ENCODE results near the gene RAI1.

Gene RAI1

GRCh38 chr17:17837966-17838962 lies 157.0 kb downstream of the RAI1 start:
- in situ Hi-C loops (cut with HindIII; ENCODE audit: low sequenced_read_pairs): loop anchor here (10.0 kb wide), 1 partner anchor 103 kb away; no protein-coding TSS in a partner anchor

- in situ Hi-C loops (cut with HindIII; ENCODE audit: low sequenced_read_pairs): loop anchor here (10.0 kb wide), 1 partner anchor 105 kb away; no protein-coding TSS in a partner anchor
These were observed 158.8 kb downstream of the RAI1 start for GRCh38 chr17:17839791-17840707.

GRCh38 chr17:17840751-17841591 lies 159.7 kb downstream of the RAI1 start:
- in situ Hi-C loops (cut with HindIII; ENCODE audit: low sequenced_read_pairs): no loop called here

- in situ Hi-C loops (cut with HindIII; ENCODE audit: low sequenced_read_pairs): no loop called here
These were observed 160.4 kb downstream of the RAI1 start for GRCh38 chr17:17841601-17842025.

- in situ Hi-C loops (cut with HindIII; ENCODE audit: low sequenced_read_pairs): no loop called here
These were observed 161.0 kb downstream of the RAI1 start for GRCh38 chr17:17842111-17842876.

GRCh38 chr17:17843096-17843495 lies 161.8 kb downstream of the RAI1 start:
- in situ Hi-C loops (cut with HindIII; ENCODE audit: low sequenced_read_pairs): no loop called here

- in situ Hi-C loops (cut with HindIII; ENCODE audit: low sequenced_read_pairs): no loop called here
These were observed 162.8 kb downstream of the RAI1 start for GRCh38 chr17:17844079-17844478.

- in situ Hi-C loops (cut with HindIII; ENCODE audit: low sequenced_read_pairs): no loop called here
These were observed 163.2 kb downstream of the RAI1 start for GRCh38 chr17:17844500-17844899.

- in situ Hi-C loops (cut with HindIII; ENCODE audit: low sequenced_read_pairs): no loop called here
These were observed 164.0 kb downstream of the RAI1 start for GRCh38 chr17:17845046-17845775.

GRCh38 chr17:17846003-17846402 lies 164.7 kb downstream of the RAI1 start:
- in situ Hi-C loops (cut with HindIII; ENCODE audit: low sequenced_read_pairs): no loop called here

GRCh38 chr17:17846645-17847044 lies 165.4 kb downstream of the RAI1 start:
- in situ Hi-C loops (cut with HindIII; ENCODE audit: low sequenced_read_pairs): no loop called here

GRCh38 chr17:17847118-17847689 lies 165.9 kb downstream of the RAI1 start:
- in situ Hi-C loops (cut with HindIII; ENCODE audit: low sequenced_read_pairs): no loop called here

- in situ Hi-C loops (cut with HindIII; ENCODE audit: low sequenced_read_pairs): no loop called here
These were observed 166.5 kb downstream of the RAI1 start for GRCh38 chr17:17847726-17848125.

GRCh38 chr17:17848311-17849082 lies 167.2 kb downstream of the RAI1 start:
- in situ Hi-C loops (cut with HindIII; ENCODE audit: low sequenced_read_pairs): no loop called here

GRCh38 chr17:17849147-17849820 lies 168.0 kb downstream of the RAI1 start:
- in situ Hi-C loops (cut with HindIII; ENCODE audit: low sequenced_read_pairs): no loop called here

GRCh38 chr17:17849845-17850373 lies 168.7 kb downstream of the RAI1 start:
- in situ Hi-C loops (cut with HindIII; ENCODE audit: low sequenced_read_pairs): loop anchor here (5.0 kb wide), 2 partner anchors 38 to 158 kb away; no protein-coding TSS in a partner anchor

Data from endothelial cell of hepatic sinusoid (primary cell).